ENCODE measurements around the gene TRPV3. TPM values are rescaled to one million over a fixed set of nuclear protein-coding genes. Genes with fewer than 3 reads are reported as not detected.

The TRPV3 gene
- total and polyA plus RNA-seq, 8 donors = 0.21 to 0.99 (median 0.50) TPM

DNA sequence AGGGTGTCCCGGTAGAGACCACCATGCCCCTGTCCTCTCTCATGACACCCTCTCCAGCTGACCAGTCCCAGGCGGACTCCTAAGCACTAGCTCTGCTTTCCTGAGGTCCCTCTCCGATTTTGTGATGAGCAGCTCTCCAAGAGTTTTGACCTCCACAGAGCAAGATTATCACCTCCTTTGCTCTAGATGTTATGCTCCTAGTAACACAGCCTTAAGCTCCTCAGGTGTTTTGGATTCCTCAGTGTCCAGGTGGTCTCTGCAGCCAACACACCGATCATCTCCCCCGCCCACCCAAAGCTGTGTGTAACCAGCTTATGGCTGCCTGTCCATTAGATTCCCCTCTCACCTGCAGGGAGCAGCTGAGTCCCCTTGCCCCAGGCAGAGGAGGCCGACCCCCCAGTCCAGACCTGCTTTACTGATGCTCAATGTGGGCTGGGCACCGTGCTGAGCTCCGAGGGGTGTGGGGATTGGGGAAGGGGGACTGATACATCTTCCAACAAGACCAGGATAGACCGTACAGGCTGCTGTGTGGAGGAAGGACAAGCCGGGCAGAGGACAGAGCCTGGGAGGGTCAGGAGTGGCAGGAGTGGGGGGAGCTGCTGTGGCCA, 2.3 kb downstream of the TRPV3 start:
- no peak for ATAC-seq
- 64 to 81% methylated on average over 10 of the region's 10 CpGs for WGBS, 2 donors
- DNase-seq = no peak
- intact Hi-C loops (cut with DNase I) = no loop called here
- peaks cover 0 to 6% (median 0%) of the 10 kb centered on the region in 3 donors for H3K4me1 ChIP-seq
- FAIRE-seq = no peak
- TF ChIP-seq, protein P1, sequence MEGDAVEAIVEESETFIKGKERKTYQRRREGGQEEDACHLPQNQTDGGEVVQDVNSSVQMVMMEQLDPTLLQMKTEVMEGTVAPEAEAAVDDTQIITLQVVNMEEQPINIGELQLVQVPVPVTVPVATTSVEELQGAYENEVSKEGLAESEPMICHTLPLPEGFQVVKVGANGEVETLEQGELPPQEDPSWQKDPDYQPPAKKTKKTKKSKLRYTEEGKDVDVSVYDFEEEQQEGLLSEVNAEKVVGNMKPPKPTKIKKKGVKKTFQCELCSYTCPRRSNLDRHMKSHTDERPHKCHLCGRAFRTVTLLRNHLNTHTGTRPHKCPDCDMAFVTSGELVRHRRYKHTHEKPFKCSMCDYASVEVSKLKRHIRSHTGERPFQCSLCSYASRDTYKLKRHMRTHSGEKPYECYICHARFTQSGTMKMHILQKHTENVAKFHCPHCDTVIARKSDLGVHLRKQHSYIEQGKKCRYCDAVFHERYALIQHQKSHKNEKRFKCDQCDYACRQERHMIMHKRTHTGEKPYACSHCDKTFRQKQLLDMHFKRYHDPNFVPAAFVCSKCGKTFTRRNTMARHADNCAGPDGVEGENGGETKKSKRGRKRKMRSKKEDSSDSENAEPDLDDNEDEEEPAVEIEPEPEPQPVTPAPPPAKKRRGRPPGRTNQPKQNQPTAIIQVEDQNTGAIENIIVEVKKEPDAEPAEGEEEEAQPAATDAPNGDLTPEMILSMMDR (IDR thresholded peaks at IDR 0.05) = no peak
- H3K27ac ChIP-seq = no peak overlapping the region
- no peak overlapping the region for H3K4me3 ChIP-seq
- H3K36me3 ChIP-seq = no peaks in the 10 kb centered on the region
- no peaks in the 10 kb centered on the region for H3K27me3 ChIP-seq
- no peaks in the 10 kb centered on the region for H3K9me3 ChIP-seq

DNA sequence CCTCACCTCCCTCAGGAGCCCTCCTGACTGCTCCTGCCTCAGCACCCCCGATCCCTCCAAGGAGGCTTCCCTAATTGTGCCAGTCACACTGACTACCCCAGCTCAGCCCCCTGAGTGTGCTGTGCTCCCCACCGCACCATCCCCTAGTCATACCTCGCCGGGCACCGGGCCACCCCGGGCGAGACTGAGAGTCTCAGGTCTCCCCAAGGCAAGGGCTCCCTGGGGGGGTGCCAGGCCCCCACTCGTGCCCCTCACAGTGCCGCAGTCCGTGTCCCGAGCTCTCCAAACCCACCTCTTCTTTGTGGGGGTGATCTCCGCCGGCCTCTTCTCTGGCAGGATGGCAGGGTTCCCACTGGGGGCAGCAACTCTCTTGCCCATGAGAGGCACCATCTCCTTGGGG, 3.2 kb downstream of the TRPV3 start:
- TF ChIP-seq, protein P1 (IDR thresholded peaks at IDR 0.05) = no peak
- intact Hi-C loops (cut with DNase I) = no loop called here
- no peak for ATAC-seq
- no peaks in the 10 kb centered on the region for H3K36me3 ChIP-seq
- H3K27me3 ChIP-seq = no peaks in the 10 kb centered on the region
- 75 to 81% methylated on average over 13 of the region's 13 CpGs for WGBS, 2 donors
- no peaks in the 10 kb centered on the region for H3K9me3 ChIP-seq
- peaks cover 0 to 6% (median 0%) of the 10 kb centered on the region in 3 donors for H3K4me1 ChIP-seq
- DNase-seq = no peak
- no peak for FAIRE-seq
- no peak overlapping the region for H3K27ac ChIP-seq
- no peak overlapping the region for H3K4me3 ChIP-seq

DNA sequence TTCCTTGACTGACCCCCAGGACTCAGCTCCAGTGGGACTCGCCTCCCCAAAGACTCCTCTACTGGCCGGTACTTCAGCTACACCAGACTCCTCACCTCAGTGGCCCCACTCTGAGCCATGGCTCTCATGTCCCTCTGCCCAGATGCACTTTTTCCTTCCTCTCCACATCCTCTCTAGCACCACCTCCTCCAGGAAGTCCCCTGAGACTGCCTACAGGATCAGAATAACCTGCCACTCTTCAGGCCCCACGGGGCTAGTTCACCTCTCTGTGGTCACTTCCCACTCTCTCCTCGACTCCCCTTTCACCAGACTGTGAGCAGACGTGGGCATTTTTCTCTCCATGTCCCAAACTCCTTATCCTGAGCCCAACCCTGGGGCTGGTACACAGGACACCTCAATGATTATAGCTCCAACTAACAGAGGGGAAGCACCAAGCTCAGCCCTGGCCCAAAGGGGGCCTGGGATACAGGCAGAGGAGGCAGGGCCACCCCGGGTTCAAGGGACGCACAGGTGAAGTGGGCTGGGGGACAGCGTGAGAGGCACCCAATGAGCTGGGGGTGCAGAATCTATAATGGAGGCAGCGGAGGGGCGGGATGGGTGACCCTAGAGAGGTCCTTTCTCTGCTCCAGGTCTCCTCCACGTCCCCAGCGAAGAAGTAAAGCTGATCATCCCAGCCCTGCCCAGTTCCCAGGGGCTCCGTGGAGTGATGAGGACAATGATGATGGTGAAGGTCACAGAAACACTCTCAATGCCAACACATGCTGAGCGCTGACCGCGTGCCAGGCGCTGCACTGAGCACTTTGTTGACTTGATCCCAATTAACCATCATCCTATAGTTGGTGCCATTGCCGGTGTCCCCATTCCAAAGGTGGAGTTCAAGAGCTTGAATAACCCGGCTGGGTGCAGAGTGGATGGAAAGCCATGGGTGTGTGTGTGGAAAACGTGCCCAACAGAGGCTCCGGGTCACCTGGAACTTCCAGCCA, 3.9 kb downstream of the TRPV3 start:
- no peak for FAIRE-seq

DNA sequence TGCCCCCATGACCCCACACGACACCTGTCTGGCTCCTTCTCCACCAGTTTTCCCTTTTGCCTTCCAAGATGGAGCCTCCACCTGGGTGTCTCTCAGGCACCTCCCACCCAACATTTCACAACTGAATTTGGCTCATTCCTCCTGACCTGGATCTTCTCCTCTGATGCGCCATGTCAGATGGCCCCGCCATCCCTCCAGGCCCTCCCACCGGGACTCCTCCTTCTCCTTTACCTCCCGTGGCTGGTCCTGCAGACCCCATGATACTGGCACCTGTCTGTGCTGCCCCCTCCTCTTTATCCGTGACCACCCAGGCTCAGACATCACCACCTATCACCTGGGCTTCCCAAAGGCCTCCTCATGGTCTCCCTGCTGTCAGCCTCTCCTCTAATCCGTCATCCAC, 4.7 kb downstream of the TRPV3 start:
- H3K4me1 ChIP-seq = peaks cover 0 to 6% (median 0%) of the 10 kb centered on the region in 3 donors
- intact Hi-C loops (cut with DNase I) = no loop called here
- no peaks in the 10 kb centered on the region for H3K27me3 ChIP-seq
- TF ChIP-seq, protein P1 (IDR thresholded peaks at IDR 0.05) = no peak
- H3K27ac ChIP-seq = no peak overlapping the region
- no peak for FAIRE-seq
- DNase-seq = no peak
- H3K9me3 ChIP-seq = no peaks in the 10 kb centered on the region
- H3K4me3 ChIP-seq = no peak overlapping the region
- 76 to 80% methylated on average over 7 of the region's 7 CpGs for WGBS, 2 donors
- no peaks in the 10 kb centered on the region for H3K36me3 ChIP-seq
- ATAC-seq = no peak

More for the DNA sequence above, 3.9 kb downstream of the TRPV3 start:
- TF ChIP-seq, protein P1 (IDR thresholded peaks at IDR 0.05) = no peak
- ATAC-seq (no peak), DNase-seq (no peak)
- no peaks in the 10 kb centered on the region for H3K27me3 ChIP-seq
- H3K4me3 ChIP-seq = no peak overlapping the region
- intact Hi-C loops (cut with DNase I) = no loop called here
- WGBS, 2 donors = 68 to 77% methylated on average over 21 of the region's 21 CpGs
- H3K9me3 ChIP-seq = no peaks in the 10 kb centered on the region
- H3K27ac ChIP-seq = no peak overlapping the region
- H3K36me3 ChIP-seq = no peaks in the 10 kb centered on the region
- H3K4me1 ChIP-seq = peaks cover 0 to 6% (median 0%) of the 10 kb centered on the region in 3 donors
